ENCODE data around the gene NOL3. TPM values are rescaled to one million over a fixed set of nuclear protein-coding genes. Genes with fewer than 3 reads are reported as not detected.
A peak's percentile ranks its signal among the peaks of the same experiment; 100 is the strongest.

NOL3 gene
- total and polyA plus RNA-seq, 2 of the 13 experiments (the other 11 are each of a cell fraction or from before 2014, with no cell fraction given): 5.7 to 20.5 TPM

- Histone ChIP-seq H3K27ac (ENCODE audit: extremely low read length, insufficient read depth, low read length) (no peak overlapping the region), H2AFZ (ENCODE audit: low read length) (no peak overlapping the region), H3K4me3 (replicated peaks in 1 of 3; ENCODE audit: insufficient read depth in 1 of 3, low read depth in 2 of 3, low read length in 3 of 3) (no peak overlapping the region), H3K9me3 (ENCODE audit: low read length) (no peaks in the 10 kb centered on the region), H3K4me2 (ENCODE audit: low read depth, low read length) (no peak overlapping the region), H3K9ac (ENCODE audit: insufficient read depth, low read depth, low read length) (no peak overlapping the region), H4K20me1 (ENCODE audit: insufficient read depth, low read length) (no peaks in the 10 kb centered on the region), H3K27me3 (ENCODE audit: control insufficient read depth in 1 of 2, insufficient read depth in 2 of 2, low read length in 2 of 2) (no peaks in the 10 kb centered on the region), H3K36me3 (replicated peaks in 1 of 2; ENCODE audit: control insufficient read depth in 1 of 2, insufficient read depth in 2 of 2, low read length in 2 of 2) (peaks cover 33 to 44% of the 10 kb centered on the region in 2 experiments), H3K4me1 (ENCODE audit: insufficient read depth, low read length) (peaks cover 24% of the 10 kb centered on the region), H3K79me2 (ENCODE audit: insufficient read depth, low read length) (no peaks in the 10 kb centered on the region)
- CTCF ChIA-PET (ENCODE audit: low intra/inter-chr PET ratio, low total read pairs): no interaction called here
- no peak for ATAC-seq
- DNase-seq (ENCODE audit: low spot score): no peak
- BruUV-seq (replicated peaks): no TSS peak
- no peak for FAIRE-seq
- WGBS (ENCODE audit: low lambda C conversion rate): 98% methylated on average over 8 of the region's 12 CpGs
- intact Hi-C loops (cut with micrococcal nuclease; ENCODE audit: unreplicated experiment) (no loop called here), in situ Hi-C loops (cut with HindIII; ENCODE audit: extremely low pct_ligation_motif_present, low pct_unique_long_range_greater_than_20kb) (no loop called here)
- TF ChIP-seq ZBTB39 (CRISPR knock-in tag; IDR thresholded peaks at IDR 0.05): no peak
- POLR2A ChIA-PET: interaction anchor here (0.7 to 1.2 kb wide), 4 partner anchors 10 to 44 kb away, joined by 3 to 4 read pairs (median 3); partner anchors contain the start of genes E2F4 and TMEM208
Measured at GRCh38 chr16:67202426-67202825, 32.1 kb downstream of the NOL3 start.

DNA sequence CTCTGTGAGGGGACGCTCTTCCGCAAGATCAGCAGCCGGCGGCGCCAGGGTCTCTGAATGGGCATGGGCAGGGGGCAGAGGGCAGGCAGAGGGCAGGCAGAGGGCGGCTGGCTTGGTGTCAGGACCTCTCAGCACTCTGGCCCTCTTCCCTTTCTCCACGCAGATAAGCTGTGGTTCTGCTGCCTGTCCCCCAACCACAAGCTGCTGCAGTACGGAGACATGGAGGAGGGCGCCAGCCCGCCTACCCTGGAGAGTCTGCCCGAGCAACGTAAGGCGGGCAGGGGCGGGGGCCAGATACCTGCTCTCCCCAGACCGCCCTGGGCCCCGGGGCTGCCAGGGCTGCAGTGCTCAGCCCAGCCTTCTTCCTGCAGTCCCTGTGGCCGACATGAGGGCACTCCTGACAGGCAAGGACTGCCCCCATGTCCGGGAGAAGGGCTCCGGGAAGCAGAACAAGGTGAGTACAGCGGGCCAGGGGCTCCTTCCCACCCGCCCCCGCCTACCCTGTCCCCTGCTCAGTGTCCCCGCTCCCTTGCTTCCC is 32.7 kb downstream of the NOL3 start:
- no peak for ATAC-seq
- no peak for DNase-seq (ENCODE audit: low spot score)
- no peaks in the 10 kb centered on the region for H3K9me3 ChIP-seq (ENCODE audit: low read length)
- no peak overlapping the region for H3K9ac ChIP-seq (ENCODE audit: insufficient read depth, low read depth, low read length)
- no peaks in the 10 kb centered on the region for H4K20me1 ChIP-seq (ENCODE audit: insufficient read depth, low read length)
- H3K4me3 ChIP-seq (replicated peaks in 1 of 3; ENCODE audit: insufficient read depth in 1 of 3, low read depth in 2 of 3, low read length in 3 of 3): no peak overlapping the region
- no peak for FAIRE-seq
- H3K79me2 ChIP-seq (ENCODE audit: insufficient read depth, low read length): no peaks in the 10 kb centered on the region
- peaks cover 29 to 38% of the 10 kb centered on the region in 2 experiments for H3K36me3 ChIP-seq (replicated peaks in 1 of 2; ENCODE audit: control insufficient read depth in 1 of 2, insufficient read depth in 2 of 2, low read length in 2 of 2)
- no TSS peak for BruUV-seq (replicated peaks)
- in situ Hi-C loops (cut with HindIII; ENCODE audit: extremely low pct_ligation_motif_present, low pct_unique_long_range_greater_than_20kb) (no loop called here), intact Hi-C loops (cut with micrococcal nuclease; ENCODE audit: unreplicated experiment) (no loop called here)
- POLR2A ChIA-PET: interaction anchor here (1.2 kb wide), 1 partner anchor 11 kb away, joined by 3 read pairs; the partner anchor contains the start of gene E2F4
- TF ChIP-seq ATRX (CRISPR knock-in tag; IDR thresholded peaks at IDR 0.05; ENCODE audit: borderline replicate concordance) (no peak), AGO2 (optimal IDR thresholded peaks at IDR 0.05; ENCODE audit: low read depth, low read length) (peak; percentile 57), RBFOX2 (IDR thresholded peaks at IDR 0.05; ENCODE audit: low read depth, low read length) (peak; percentile 21; the same call in 1 of the 2 replicates), ZFP91 (CRISPR knock-in tag; IDR thresholded peaks at IDR 0.05; ENCODE audit: borderline replicate concordance) (0 out of 2 replicates have a peak, but pooled peaks have one; percentile 15), FIP1L1 (IDR thresholded peaks at IDR 0.05; ENCODE audit: borderline replicate concordance, insufficient read depth, low read depth, low read length) (no peak), ZNF691 (CRISPR knock-in tag; IDR thresholded peaks at IDR 0.05; ENCODE audit: borderline replicate concordance, low read depth) (no peak)
- H2AFZ ChIP-seq (ENCODE audit: low read length): no peak overlapping the region
- H3K4me1 ChIP-seq (ENCODE audit: insufficient read depth, low read length): peaks cover 30% of the 10 kb centered on the region
- H3K4me2 ChIP-seq (ENCODE audit: low read depth, low read length): no peak overlapping the region
- 96% methylated on average over 12 of the region's 23 CpGs for WGBS (ENCODE audit: low lambda C conversion rate)
- H3K27ac ChIP-seq (ENCODE audit: extremely low read length, insufficient read depth, low read length): no peak overlapping the region
- H3K27me3 ChIP-seq (ENCODE audit: control insufficient read depth in 1 of 2, insufficient read depth in 2 of 2, low read length in 2 of 2): no peaks in the 10 kb centered on the region
- CTCF ChIA-PET (ENCODE audit: low intra/inter-chr PET ratio, low total read pairs): no interaction called here
